Epithelial cell of proximal tubule (primary cell): Measurements from ENCODE around the gene CTDP1. TPM values are rescaled to one million over a fixed set of nuclear protein-coding genes. Genes with fewer than 3 reads are reported as not detected.
"Not testable (repeated sequence)": the region's sequence is repeated elsewhere in the genome, so short reads cannot be mapped to it uniquely, and the experiment has no call there.

Source experiments
- DNase-seq: peaks from one replicate; pipeline ENCODE4 v3.0.0-alpha.2; 2011; ENCODE audit warnings: low read depth
- H3K4me3 ChIP-seq: 2 replicates; pipeline ENCODE4 v1.5.1; 2011; ENCODE audit warnings: low read depth, mild to moderate bottlenecking, low read length
- CTCF ChIP-seq: conservative IDR thresholded peaks from 2 replicates; pipeline ENCODE4 v1.5.1; 2012; ENCODE audit warnings: low read depth, mild to moderate bottlenecking, low read length
- total RNA-seq: library from RNA; depleted of rRNA; stranded (reverse); fragments of >200 nt; gene quantifications from 2 replicates; pipeline ENCODE4 v1.2.3, GENCODE V29; 2015

Gene CTDP1
- total RNA-seq, 1 donor from 2014 or later: 13.9 TPM

DNA sequence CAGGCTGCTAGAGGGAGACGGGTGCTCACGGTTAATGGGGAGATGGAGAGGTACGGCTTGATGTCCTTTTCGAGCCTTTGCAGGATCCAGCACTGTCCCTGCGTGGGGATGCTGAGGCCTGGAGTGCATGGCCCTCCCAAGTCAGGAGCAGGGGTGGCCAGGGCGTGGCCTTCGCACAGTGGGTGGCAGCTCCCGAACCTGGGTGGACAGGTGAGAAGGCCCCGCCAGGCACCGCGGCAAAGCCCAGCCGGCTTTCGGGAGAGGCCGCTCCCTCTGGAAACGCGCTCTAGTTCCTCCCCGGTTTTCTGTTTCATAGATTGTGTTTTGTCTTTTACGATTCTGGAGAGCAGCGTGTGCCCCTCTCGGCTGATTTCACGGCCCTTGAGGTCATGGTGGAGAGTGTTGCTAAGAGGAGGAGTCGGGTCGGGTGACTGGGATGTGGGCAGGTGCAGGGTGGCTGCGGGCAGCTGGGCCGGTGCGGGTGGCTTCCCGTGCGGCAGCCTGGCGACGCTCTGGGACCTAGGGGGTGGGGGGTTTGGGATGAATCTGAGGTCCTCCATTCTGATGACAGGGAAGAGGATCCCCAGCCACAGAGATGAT, 39.4 kb downstream of the CTDP1 start:
- no peak overlapping the region for H3K4me3 ChIP-seq
- DNase-seq: no peak
- no peak for TF ChIP-seq CTCF

DNA sequence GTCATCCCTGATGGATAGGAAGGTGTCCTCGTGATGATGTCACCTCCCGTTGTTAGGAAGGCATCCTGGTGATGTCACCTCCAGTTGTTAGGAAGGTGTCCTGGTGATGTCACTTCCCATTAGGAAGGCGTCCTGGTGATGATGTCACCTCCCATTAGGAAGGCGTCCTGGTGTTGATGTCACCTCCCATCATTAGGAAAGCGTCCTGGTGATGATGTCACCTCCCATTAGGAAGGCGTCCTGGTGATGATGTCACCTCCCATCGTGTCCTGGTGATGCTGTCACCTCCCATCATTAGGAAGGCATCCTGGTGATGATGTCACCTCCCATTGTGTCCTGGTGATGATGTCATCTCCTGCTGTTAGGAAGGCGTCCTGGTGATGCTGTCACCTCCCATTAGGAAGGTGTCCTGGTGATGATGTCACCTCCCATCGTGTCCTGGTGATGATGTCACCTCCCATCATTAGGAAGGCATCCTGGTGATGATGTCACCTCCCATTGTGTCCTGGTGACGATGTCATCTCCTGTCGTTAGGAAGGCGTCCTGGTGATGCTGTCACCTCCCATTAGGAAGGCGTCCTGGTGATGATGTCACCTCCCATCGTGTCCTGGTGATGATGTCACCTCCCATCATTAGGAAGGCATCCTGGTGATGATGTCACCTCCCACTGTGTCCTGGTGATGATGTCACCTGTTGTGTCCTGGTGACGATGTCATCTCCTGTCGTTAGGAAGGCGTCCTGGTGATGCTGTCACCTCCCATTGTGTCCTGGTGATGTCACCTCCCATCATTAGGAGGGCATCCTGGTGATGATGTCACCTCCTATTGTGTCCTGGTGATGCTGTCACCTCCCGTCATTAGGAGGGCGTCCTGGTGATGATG, 40.1 kb downstream of the CTDP1 start:
- DNase-seq, H3K4me3 ChIP-seq: not testable (repeated sequence)

DNA sequence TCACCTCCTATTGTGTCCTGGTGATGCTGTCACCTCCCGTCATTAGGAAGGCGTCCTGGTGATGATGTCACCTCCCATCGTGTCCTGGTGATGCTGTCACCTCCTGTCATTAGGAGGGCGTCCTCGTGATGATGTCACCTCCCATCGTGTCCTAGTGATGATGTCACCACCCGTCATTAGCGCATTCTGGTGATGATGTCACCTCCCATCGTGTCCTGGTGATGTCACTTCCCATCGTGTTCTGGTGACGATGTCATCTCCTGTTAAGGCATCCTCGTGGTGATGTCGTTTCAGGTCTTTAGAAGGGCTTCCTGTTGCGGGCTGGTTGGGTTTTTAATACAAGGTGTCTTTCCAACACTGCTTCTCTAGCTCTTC, 40.7 kb downstream of the CTDP1 start:
- DNase-seq: no peak
- H3K4me3 ChIP-seq: no peak overlapping the region
- no peak for TF ChIP-seq CTCF

DNA sequence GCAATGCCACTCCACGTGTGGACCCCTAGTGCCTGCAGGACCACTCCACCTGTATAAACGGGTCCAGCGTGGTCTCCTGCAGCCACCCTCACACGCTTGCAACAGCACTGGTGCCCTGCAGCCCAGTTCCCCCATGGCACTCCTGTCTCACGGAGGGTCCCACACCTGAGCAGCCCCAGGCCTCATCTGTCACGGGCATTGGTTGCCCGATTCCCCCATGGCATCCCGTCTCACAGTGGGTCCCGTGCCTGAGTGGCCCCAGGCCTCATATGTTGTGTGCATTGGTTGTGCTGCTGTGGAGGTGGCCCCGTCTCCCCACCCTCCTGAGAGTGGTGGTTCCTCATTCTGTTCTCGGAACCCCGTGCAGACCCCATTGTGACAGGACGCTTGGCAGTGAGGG, 43.4 kb downstream of the CTDP1 start:
- TF ChIP-seq CTCF: no peak
- DNase-seq: no peak
- H3K4me3 ChIP-seq: no peak overlapping the region

- no peak for TF ChIP-seq CTCF
- H3K4me3 ChIP-seq: no peak overlapping the region
- no peak for DNase-seq
These were observed 44.0 kb downstream of the CTDP1 start for GRCh38 chr18:79723628-79724027.

GRCh38 chr18:79724299-79725080, 44.9 kb downstream of the CTDP1 start:
- no peak for TF ChIP-seq CTCF
- no peak for DNase-seq
- H3K4me3 ChIP-seq: no peak overlapping the region

DNA sequence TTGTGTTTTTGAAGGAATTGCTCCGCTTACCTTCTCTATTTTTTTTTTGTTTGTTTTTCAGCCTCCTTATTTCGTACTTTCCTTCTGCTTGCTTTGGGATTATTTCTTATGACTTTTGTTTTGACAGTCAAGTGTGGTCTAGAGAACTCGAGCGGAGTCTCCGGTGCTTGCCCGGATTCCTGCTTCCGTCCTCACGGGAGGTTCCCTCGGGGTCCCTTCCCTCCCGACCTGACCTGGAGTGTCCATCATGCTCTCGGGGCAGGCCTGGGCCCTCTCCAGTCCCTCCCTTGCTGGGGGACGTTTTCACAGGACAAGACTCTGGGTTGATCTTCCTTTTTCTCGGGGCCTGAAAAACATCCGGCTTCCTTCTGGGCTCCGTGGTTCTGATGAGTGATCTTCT, 45.9 kb downstream of the CTDP1 start:
- DNase-seq: no peak
- no peak overlapping the region for H3K4me3 ChIP-seq
- no peak for TF ChIP-seq CTCF
